ENCODE results near the gene CCDC61. TPM values are rescaled to one million over a fixed set of nuclear protein-coding genes. Genes with fewer than 3 reads are reported as not detected.
A peak's percentile ranks its signal among the peaks of the same experiment; 100 is the strongest.

CCDC61 gene
- total and polyA plus RNA-seq, 5 donors from 2014 or later: 7.1 to 12.6 (median 8.9) TPM

- ATAC-seq (ENCODE audit: low read depth in 2 of 2) (no peak), DNase-seq (no peak)
- Mint-ChIP-seq H3K4me3 (peak overlapping the region in 2 of 4 donors; percentile 44 to 92), H3K36me3 (no peaks in the 10 kb centered on the region), H3K9me3 (no peaks in the 10 kb centered on the region), H3K27me3 (peaks cover 9% of the 10 kb centered on the region), H3K27ac (no peak overlapping the region), H3K4me1 (peaks cover 4 to 18% (median 8%) of the 10 kb centered on the region in 4 donors)
- Histone ChIP-seq H3K4me1 (ENCODE audit: control insufficient read depth, insufficient read depth, low read length, poor library complexity, severe bottlenecking) (peaks cover 25% of the 10 kb centered on the region), H3K27me3 (ENCODE audit: control insufficient read depth, insufficient read depth, low read length) (peaks cover 5% of the 10 kb centered on the region), H3K4me3 (ENCODE audit: low read depth, low read length) (no peak overlapping the region), H3K27ac (ENCODE audit: insufficient read depth, low read length, poor library complexity, severe bottlenecking) (no peak overlapping the region), H3K9me3 (ENCODE audit: control insufficient read depth in 2 of 2, low read length in 2 of 2) (no peaks in the 10 kb centered on the region), H3K36me3 (ENCODE audit: control insufficient read depth, insufficient read depth, low read length) (no peaks in the 10 kb centered on the region)
These were observed 22.8 kb downstream of the CCDC61 start for GRCh38 chr19:46017874-46018675.

GRCh38 chr19:46018729-46019251 is 23.5 kb downstream of the CCDC61 start:
- Histone ChIP-seq H3K4me1 (ENCODE audit: control insufficient read depth, insufficient read depth, low read length, poor library complexity, severe bottlenecking) (peaks cover 25% of the 10 kb centered on the region), H3K36me3 (ENCODE audit: control insufficient read depth, insufficient read depth, low read length) (no peaks in the 10 kb centered on the region), H3K27me3 (ENCODE audit: control insufficient read depth, insufficient read depth, low read length) (peaks cover 5% of the 10 kb centered on the region), H3K9me3 (ENCODE audit: control insufficient read depth in 2 of 2, low read length in 2 of 2) (no peaks in the 10 kb centered on the region), H3K27ac (ENCODE audit: insufficient read depth, low read length, poor library complexity, severe bottlenecking) (no peak overlapping the region), H3K4me3 (ENCODE audit: low read depth, low read length) (no peak overlapping the region)
- ATAC-seq (ENCODE audit: low read depth in 2 of 2): no peak
- Mint-ChIP-seq H3K4me3 (no peak overlapping the region), H3K27me3 (peaks cover 15% of the 10 kb centered on the region), H3K27ac (peak overlapping the region in 1 of 3 donors; percentile 67), H3K9me3 (no peaks in the 10 kb centered on the region), H3K4me1 (peaks cover 4 to 18% (median 8%) of the 10 kb centered on the region in 4 donors), H3K36me3 (no peaks in the 10 kb centered on the region)
- no peak for DNase-seq

GRCh38 chr19:46019270-46019669 is 24.0 kb downstream of the CCDC61 start:
- Mint-ChIP-seq H3K4me3 (no peak overlapping the region), H3K9me3 (no peaks in the 10 kb centered on the region), H3K27me3 (peaks cover 20% of the 10 kb centered on the region), H3K4me1 (peaks cover 4 to 18% (median 8%) of the 10 kb centered on the region in 4 donors), H3K36me3 (no peaks in the 10 kb centered on the region), H3K27ac (no peak overlapping the region)
- Histone ChIP-seq H3K27ac (ENCODE audit: insufficient read depth, low read length, poor library complexity, severe bottlenecking) (no peak overlapping the region), H3K4me1 (ENCODE audit: control insufficient read depth, insufficient read depth, low read length, poor library complexity, severe bottlenecking) (peaks cover 25% of the 10 kb centered on the region), H3K9me3 (ENCODE audit: control insufficient read depth in 2 of 2, low read length in 2 of 2) (no peaks in the 10 kb centered on the region), H3K36me3 (ENCODE audit: control insufficient read depth, insufficient read depth, low read length) (no peaks in the 10 kb centered on the region), H3K4me3 (ENCODE audit: low read depth, low read length) (no peak overlapping the region), H3K27me3 (ENCODE audit: control insufficient read depth, insufficient read depth, low read length) (peaks cover 4% of the 10 kb centered on the region)
- no peak for ATAC-seq (ENCODE audit: low read depth in 2 of 2)
- DNase-seq: no peak

GRCh38 chr19:46020819-46021125 is 25.5 kb downstream of the CCDC61 start:
- DNase-seq: no peak

GRCh38 chr19:46021531-46022041 is 26.3 kb downstream of the CCDC61 start:
- no peak overlapping the region for H3K4me3 ChIP-seq (ENCODE audit: low read depth, low read length)
- H3K36me3 ChIP-seq (ENCODE audit: control insufficient read depth, insufficient read depth, low read length): no peaks in the 10 kb centered on the region
- DNase-seq (no peak), ATAC-seq (ENCODE audit: low read depth in 2 of 2) (no peak)
- Mint-ChIP-seq H3K4me1 (peaks cover 9 to 16% (median 14%) of the 10 kb centered on the region in 4 donors), H3K9me3 (peaks cover 0 to 5% (median 0%) of the 10 kb centered on the region in 7 donors), H3K27ac (no peak overlapping the region), H3K4me3 (no peak overlapping the region), H3K27me3 (peaks cover 20% of the 10 kb centered on the region), H3K36me3 (no peaks in the 10 kb centered on the region)
- no peaks in the 10 kb centered on the region for H3K27me3 ChIP-seq (ENCODE audit: control insufficient read depth, insufficient read depth, low read length)
- peaks cover 5% of the 10 kb centered on the region for H3K4me1 ChIP-seq (ENCODE audit: control insufficient read depth, insufficient read depth, low read length, poor library complexity, severe bottlenecking)
- H3K9me3 ChIP-seq (ENCODE audit: control insufficient read depth in 2 of 2, low read length in 2 of 2): no peaks in the 10 kb centered on the region
- H3K27ac ChIP-seq (ENCODE audit: insufficient read depth, low read length, poor library complexity, severe bottlenecking): no peak overlapping the region

More at GRCh38 chr19:46020819-46021125, 25.5 kb downstream of the CCDC61 start:
- Histone ChIP-seq H3K27ac (ENCODE audit: insufficient read depth, low read length, poor library complexity, severe bottlenecking) (no peak overlapping the region), H3K27me3 (ENCODE audit: control insufficient read depth, insufficient read depth, low read length) (no peaks in the 10 kb centered on the region), H3K4me3 (ENCODE audit: low read depth, low read length) (no peak overlapping the region), H3K9me3 (ENCODE audit: control insufficient read depth in 2 of 2, low read length in 2 of 2) (no peaks in the 10 kb centered on the region), H3K36me3 (ENCODE audit: control insufficient read depth, insufficient read depth, low read length) (no peaks in the 10 kb centered on the region), H3K4me1 (ENCODE audit: control insufficient read depth, insufficient read depth, low read length, poor library complexity, severe bottlenecking) (peaks cover 13% of the 10 kb centered on the region)
- Mint-ChIP-seq H3K27ac (no peak overlapping the region), H3K4me1 (peaks cover 4 to 12% (median 8%) of the 10 kb centered on the region in 4 donors), H3K9me3 (no peaks in the 10 kb centered on the region), H3K27me3 (peaks cover 20% of the 10 kb centered on the region), H3K4me3 (no peak overlapping the region), H3K36me3 (no peaks in the 10 kb centered on the region)
- no peak for ATAC-seq (ENCODE audit: low read depth in 2 of 2)

GRCh38 chr19:46022061-46022430 is 26.8 kb downstream of the CCDC61 start:
- no peaks in the 10 kb centered on the region for H3K9me3 ChIP-seq (ENCODE audit: control insufficient read depth in 2 of 2, low read length in 2 of 2)
- Mint-ChIP-seq H3K4me1 (peaks cover 6 to 14% (median 10%) of the 10 kb centered on the region in 4 donors), H3K9me3 (peaks cover 0 to 5% (median 0%) of the 10 kb centered on the region in 7 donors), H3K4me3 (no peak overlapping the region), H3K27ac (no peak overlapping the region), H3K36me3 (no peaks in the 10 kb centered on the region), H3K27me3 (peaks cover 20% of the 10 kb centered on the region)
- ATAC-seq (ENCODE audit: low read depth in 2 of 2) (no peak), DNase-seq (no peak)
- no peak overlapping the region for H3K4me3 ChIP-seq (ENCODE audit: low read depth, low read length)
- H3K27me3 ChIP-seq (ENCODE audit: control insufficient read depth, insufficient read depth, low read length): no peaks in the 10 kb centered on the region
- H3K36me3 ChIP-seq (ENCODE audit: control insufficient read depth, insufficient read depth, low read length): no peaks in the 10 kb centered on the region
- H3K27ac ChIP-seq (ENCODE audit: insufficient read depth, low read length, poor library complexity, severe bottlenecking): no peak overlapping the region
- H3K4me1 ChIP-seq (ENCODE audit: control insufficient read depth, insufficient read depth, low read length, poor library complexity, severe bottlenecking): peaks cover 2% of the 10 kb centered on the region

GRCh38 chr19:46022431-46023310 is 27.4 kb downstream of the CCDC61 start, which contains the start of gene PGLYRP1:
Gene PGLYRP1 (minus strand): TSS chr19:46023053. CDS start chr19:46023021, 32 bp downstream.
- H3K9me3 ChIP-seq (ENCODE audit: control insufficient read depth in 2 of 2, low read length in 2 of 2): no peaks in the 10 kb centered on the region
- Mint-ChIP-seq H3K36me3 (no peaks in the 10 kb centered on the region), H3K27me3 (peaks cover 20% of the 10 kb centered on the region), H3K4me3 (no peak within 1 kb of the TSS), H3K4me1 (peaks cover 5 to 13% (median 10%) of the 10 kb centered on the region in 4 donors), H3K27ac (no peak within 1 kb of the TSS), H3K9me3 (peaks cover 0 to 5% (median 0%) of the 10 kb centered on the region in 7 donors)
- DNase-seq (no peak), ATAC-seq (ENCODE audit: low read depth in 2 of 2) (no peak)
- no peak within 1 kb of the TSS for H3K4me3 ChIP-seq (ENCODE audit: low read depth, low read length)
- no peaks in the 10 kb centered on the region for H3K4me1 ChIP-seq (ENCODE audit: control insufficient read depth, insufficient read depth, low read length, poor library complexity, severe bottlenecking)
- H3K36me3 ChIP-seq (ENCODE audit: control insufficient read depth, insufficient read depth, low read length): no peaks in the 10 kb centered on the region
- no peak within 1 kb of the TSS for H3K27ac ChIP-seq (ENCODE audit: insufficient read depth, low read length, poor library complexity, severe bottlenecking)
- no peaks in the 10 kb centered on the region for H3K27me3 ChIP-seq (ENCODE audit: control insufficient read depth, insufficient read depth, low read length)

Data from CD4-positive, CD25-positive, alpha-beta regulatory T cell (primary cell).